HG03280 (cell line): ENCODE data around the gene INHBC.
"Not testable (repeated sequence)": the region's sequence is repeated elsewhere in the genome, so short reads cannot be mapped to it uniquely, and the experiment has no call there.

Experiments
- ATAC-seq: cut with Tn5 transposase; IDR thresholded peaks from one replicate; pipeline ENCODE4 v1.9.1; 2021; ENCODE audit warnings: mild to moderate bottlenecking, moderate library complexity; ENCODE audit not compliant: unreplicated experiment

Gene INHBC

DNA sequence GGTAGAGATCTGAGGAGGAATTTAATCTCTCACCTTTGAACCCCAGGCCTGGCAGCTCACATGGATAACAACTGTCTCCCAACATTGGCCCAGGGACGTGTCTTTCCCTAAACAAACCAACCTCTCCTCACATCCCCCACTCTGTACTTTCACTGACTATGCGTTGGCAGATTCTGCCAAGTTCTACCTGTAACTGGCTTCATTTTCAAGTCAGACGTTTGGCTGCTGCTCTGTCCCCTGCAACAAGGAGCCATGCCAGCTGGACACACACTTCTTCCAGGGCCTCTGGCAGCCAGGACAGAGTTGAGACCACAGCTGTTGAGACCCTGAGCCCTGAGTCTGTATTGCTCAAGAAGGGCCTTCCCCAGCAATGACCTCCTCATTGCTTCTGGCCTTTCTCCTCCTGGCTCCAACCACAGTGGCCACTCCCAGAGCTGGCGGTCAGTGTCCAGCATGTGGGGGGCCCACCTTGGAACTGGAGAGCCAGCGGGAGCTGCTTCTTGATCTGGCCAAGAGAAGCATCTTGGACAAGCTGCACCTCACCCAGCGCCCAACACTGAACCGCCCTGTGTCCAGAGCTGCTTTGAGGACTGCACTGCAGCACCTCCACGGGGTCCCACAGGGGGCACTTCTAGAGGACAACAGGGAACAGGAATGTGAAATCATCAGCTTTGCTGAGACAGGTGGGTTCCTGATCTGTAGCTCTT lies at the start of gene INHBC:
Gene INHBC (plus strand): TSS at position 268 of the 707 bp plus-strand sequence. CDS start 103 bp downstream, at position 371.
- ATAC-seq = no peak

DNA sequence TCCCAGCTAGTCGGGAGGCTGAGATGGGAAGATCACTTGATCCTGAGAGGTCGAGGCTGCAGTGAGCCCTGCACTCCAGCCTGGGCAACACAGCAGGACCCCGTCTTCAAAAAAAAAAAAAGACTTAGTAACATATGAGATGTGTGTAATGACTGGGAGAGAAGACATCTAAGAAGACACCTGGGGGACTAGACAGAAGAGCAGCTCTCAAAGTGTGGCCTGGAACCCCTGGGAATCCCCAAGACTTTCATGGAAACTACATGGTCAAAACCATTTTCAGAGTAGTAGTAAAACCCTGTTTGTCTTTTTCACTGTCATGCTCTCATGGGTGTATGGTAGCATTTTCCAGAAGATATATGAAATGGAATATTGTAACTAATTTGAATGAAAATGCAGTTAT lies 49.0 kb upstream of the INHBC start:
- ATAC-seq = no peak

GRCh38 chr12:57386187-57386720 lies 48.3 kb upstream of the INHBC start:
- no peak for ATAC-seq

DNA sequence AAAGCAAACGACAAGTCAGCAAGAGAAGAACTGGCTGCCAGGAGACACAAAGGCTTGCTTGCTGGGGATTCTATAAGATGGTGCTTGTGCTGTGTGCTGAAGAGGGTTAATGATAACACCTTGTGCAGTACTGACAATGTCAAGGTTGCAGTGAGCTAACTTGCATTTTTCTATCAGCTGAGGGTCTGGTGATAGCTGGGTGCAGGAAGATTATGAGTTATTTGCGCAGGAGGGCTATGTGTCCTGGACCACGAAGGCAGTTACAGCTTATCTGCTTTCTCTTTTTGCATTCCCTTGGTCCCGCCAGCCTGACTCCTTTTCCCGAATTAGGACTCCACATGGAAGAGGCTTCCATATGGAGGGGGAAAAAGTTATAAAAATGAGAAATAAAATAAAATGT lies 46.2 kb upstream of the INHBC start:
- no peak for ATAC-seq

DNA sequence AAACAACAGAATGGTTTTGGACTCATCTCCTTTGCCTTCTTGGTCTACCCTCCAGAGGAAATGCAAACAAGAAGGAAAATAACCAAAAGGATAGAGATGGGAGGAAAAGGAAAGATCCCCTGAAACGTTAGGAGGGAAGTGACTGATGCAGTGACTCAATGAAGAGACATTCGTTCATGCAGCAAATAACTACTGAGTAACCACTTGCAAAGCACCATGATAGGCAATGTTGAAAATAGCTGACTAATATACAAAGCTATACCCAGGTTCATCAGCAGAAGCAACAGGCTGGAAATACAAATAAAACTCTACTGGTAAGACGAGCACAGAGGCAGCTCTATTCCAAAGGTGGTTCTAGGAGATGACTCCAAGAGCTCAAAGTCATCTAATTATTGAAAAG lies 45.6 kb upstream of the INHBC start:
- no peak for ATAC-seq

GRCh38 chr12:57390174-57390573 lies 44.4 kb upstream of the INHBC start:
- no peak for ATAC-seq

DNA sequence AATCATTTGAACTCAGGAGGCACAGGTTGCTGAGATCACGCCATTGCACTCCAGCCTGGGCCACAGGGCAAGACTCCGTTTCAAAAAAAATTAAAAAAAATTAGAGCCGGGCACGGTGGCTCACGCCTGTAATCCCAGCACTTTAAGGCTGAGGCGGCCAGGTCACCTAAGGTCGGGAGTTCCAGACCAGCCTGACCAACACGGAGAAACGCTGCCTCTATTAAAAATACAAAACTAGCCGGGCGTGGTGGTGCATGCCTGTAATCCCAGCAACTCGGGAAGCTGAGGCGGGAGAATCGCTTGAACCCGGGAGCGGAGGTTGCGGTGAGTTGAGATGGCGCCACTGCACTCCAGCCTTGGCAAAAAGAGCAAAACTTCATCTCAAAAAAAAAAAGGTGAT lies 39.5 kb upstream of the INHBC start:
- ATAC-seq = no peak

DNA sequence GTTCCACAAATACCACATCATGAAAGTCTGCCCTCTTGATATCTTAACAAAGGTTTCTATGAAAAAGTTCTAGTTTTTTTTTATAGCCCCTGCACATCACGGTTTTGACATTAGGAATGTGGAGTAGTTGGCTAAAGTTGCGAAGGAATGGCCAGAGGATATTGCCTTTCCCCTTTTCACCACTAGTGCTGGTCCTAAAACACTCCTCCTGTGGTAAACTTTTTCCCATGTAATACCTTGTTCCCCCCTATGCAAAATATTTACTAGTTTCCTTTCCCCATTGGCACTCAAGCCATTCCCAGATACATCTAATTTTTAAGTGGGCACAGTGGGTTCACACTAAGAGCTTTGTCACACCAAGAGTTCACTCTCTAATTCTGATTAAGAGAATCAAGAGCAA lies 37.1 kb upstream of the INHBC start:
- ATAC-seq = no peak

- not testable (repeated sequence) for ATAC-seq
Measured at GRCh38 chr12:57399718-57400463, 34.7 kb upstream of the INHBC start.

- ATAC-seq = no peak
Measured at GRCh38 chr12:57401165-57401564, 33.4 kb upstream of the INHBC start.

DNA sequence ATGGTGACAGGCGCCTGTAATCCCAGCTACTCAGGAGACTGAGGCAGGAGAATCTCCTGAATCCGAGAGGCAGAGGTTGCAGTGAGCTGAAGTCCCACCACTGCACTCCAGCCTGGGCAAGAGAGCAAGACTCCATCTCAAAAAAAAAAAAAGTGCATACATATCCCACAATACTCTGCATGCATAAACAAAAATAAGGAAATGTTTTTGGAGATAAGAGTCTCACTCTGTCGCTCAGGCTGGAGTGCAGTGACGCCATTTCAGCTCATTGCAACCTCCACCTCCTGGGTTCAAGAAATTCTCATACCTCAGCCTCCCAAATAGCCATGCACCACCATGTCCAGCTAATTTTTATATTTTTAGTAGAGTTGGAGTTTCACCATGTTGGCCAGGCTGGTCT lies 32.4 kb upstream of the INHBC start:
- ATAC-seq = not testable (repeated sequence)

DNA sequence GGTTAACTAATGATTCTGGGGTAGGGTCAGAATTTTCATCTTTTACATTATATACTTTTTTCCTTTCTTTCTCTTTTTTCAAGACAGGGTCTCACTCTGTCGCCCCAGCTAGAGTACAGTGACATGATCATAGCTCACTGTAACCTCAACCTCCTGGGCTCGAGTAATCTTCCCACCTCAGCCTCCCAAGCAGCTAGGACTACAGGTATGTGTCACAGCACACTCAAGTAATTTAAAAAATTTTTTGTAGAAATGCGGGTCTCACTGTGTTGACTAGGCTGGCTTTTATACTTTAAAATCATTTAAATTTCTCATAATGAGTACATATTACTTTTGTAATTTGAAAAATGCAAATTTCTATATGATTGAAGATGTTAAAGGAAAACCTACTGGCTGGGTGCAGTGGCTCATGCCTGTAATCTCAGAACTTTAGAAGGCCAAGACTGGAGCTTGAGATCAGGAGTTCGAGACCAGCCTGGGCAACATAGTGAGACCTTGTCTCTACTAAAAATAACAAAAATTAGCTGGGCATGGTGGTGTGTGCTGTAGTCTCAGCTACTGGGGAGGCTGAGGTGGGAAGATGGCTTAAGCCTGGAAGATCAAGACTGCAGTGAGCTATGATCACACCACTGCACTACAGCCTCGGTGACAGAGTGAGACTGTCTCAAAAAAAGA lies 29.5 kb upstream of the INHBC start:
- no peak for ATAC-seq

GRCh38 chr12:57410534-57410933 lies 24.1 kb upstream of the INHBC start:
- no peak for ATAC-seq

- ATAC-seq = not testable (repeated sequence)
Measured at GRCh38 chr12:57414160-57414559, 20.4 kb upstream of the INHBC start.

- ATAC-seq = no peak
Measured at GRCh38 chr12:57415088-57415487, 19.5 kb upstream of the INHBC start.

DNA sequence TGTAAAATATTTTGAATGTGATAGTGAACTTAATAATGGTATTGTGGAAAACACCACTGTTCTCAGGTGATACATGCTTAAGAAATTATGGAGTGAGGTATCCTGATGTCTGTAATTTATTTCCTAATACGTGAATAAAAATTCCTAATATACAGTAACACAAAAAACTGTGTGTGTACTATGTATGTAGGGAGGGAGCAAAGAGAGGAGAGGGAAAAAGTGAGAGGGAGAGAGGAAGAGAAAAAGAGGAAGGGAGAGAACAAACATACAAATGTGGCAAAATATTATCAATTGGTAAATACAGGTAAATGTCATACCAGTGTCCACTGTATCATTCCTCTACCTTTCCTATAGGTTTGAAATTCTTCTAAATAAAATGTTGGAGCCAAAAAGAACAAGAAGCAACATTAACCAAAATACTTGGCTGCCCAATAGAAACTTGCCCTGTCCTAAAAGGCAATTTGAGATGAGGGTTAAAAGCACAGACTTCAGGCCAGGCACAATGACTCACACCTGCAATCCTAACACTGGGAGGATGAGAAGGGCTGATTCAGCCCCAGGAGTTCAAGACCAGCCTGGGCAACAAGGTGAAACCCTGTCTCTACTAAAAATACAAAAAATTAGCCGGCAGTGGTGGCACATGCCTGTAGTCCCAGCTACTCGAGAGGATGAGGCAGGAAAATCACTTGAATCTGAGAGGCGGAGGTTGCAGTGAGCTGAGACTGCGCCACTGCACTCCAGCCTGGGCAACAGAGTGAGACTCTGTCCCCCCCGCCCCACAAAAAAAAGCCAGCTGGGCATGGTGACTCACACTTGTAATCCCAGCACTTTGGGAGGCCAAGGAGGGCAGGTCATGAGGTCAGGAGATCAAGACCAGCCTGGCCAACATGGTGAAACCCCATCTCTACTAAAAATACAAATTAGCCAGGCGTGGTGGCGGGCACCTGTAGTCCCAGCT lies 18.3 kb upstream of the INHBC start:
- no peak for ATAC-seq

DNA sequence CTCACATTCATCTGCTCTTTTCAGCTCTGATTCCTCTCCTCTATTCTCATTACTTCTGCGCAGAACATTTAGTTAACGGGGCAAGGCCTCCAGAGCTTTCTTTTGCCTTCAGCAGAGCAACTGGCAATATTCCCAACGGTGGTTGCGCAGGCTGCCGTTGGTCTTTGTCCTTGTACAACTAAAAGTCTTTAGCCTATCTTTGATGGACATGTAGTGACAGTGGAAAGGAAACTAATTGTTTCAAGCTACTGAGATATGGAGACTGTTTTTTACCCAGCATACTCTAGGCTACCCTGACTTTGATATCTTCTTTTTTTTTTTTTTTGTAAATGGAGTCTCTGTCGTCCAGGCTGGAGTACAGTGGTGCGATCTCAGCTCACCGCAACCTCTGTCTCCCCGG lies 16.3 kb upstream of the INHBC start:
- ATAC-seq = no peak

DNA sequence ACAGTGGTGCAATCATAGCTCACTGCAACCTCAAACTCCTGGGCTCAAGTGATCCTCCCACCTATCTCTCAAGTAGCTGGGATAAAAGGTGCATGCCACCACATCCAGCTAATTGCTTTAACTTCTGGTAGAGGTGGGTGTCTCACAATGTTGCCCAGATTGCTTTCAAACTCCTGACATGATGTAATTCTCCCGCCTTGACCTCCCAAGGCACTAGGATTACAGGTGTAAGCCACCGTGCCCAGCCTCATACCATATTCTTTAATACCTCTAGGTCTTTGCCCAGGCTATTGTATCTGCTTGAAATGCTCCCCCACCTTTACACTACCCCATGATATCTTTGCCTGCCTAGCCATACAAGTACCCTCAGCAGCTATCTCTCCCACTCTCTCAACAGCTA lies 15.1 kb upstream of the INHBC start:
- no peak for ATAC-seq

GRCh38 chr12:57420482-57420881 lies 14.1 kb upstream of the INHBC start:
- no peak for ATAC-seq

GRCh38 chr12:57426948-57427347 lies 7.6 kb upstream of the INHBC start:
- not testable (repeated sequence) for ATAC-seq
